ENCODE data around the gene B4GALT6.

DNA sequence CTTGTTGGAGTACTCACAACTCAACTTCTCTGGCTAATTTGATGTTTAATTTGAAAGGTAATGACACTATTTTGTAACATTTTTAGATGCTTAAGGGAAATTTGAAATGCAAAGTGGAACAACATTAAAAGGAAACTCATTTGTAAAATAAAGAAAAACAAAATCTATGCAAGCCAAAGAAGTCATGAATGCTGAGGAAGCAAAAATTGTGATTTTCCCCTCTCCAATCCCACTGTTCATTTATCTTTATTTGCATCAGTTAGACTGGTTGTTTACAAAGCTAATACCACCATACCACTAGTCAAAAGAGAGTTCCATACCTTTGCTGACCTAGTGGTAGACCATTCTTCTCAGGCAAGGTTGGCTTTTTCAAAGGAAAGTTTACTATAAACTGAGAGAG, 2.2 kb upstream of the B4GALT6 start:
- TF ChIP-seq, protein P1, sequence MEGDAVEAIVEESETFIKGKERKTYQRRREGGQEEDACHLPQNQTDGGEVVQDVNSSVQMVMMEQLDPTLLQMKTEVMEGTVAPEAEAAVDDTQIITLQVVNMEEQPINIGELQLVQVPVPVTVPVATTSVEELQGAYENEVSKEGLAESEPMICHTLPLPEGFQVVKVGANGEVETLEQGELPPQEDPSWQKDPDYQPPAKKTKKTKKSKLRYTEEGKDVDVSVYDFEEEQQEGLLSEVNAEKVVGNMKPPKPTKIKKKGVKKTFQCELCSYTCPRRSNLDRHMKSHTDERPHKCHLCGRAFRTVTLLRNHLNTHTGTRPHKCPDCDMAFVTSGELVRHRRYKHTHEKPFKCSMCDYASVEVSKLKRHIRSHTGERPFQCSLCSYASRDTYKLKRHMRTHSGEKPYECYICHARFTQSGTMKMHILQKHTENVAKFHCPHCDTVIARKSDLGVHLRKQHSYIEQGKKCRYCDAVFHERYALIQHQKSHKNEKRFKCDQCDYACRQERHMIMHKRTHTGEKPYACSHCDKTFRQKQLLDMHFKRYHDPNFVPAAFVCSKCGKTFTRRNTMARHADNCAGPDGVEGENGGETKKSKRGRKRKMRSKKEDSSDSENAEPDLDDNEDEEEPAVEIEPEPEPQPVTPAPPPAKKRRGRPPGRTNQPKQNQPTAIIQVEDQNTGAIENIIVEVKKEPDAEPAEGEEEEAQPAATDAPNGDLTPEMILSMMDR (IDR thresholded peaks at IDR 0.05): no peak
- TF ChIP-seq EZH2 (IDR thresholded peaks at IDR 0.05) (no peak), EZH2phosphoT487 (IDR thresholded peaks at IDR 0.05) (no peak)
